Measurements from ENCODE around the gene NAGK.
"Not testable (repeated sequence)": the region's sequence is repeated elsewhere in the genome, so short reads cannot be mapped to it uniquely, and the experiment has no call there.

Gene NAGK

GRCh38 chr2:71103809-71104208 is 35.4 kb downstream of the NAGK start:
- no peaks in the 10 kb centered on the region for H3K4me1 ChIP-seq (ENCODE audit: control insufficient read depth, low read depth, low read length)
- H3K9ac ChIP-seq (ENCODE audit: low read length): no peak overlapping the region
- H3K79me2 ChIP-seq (ENCODE audit: control insufficient read depth, insufficient read depth, low read length): no peaks in the 10 kb centered on the region
- H3K27ac ChIP-seq (ENCODE audit: low read depth, low read length): no peak overlapping the region
- no peak overlapping the region for H2BK120ac ChIP-seq (ENCODE audit: low read depth, low read length)
- no peak overlapping the region for H4K8ac ChIP-seq (ENCODE audit: low read depth, low read length)
- H3K79me1 ChIP-seq (ENCODE audit: low read length): no peaks in the 10 kb centered on the region
- no peak overlapping the region for H4K5ac ChIP-seq (ENCODE audit: low read length)
- H2AK5ac ChIP-seq (ENCODE audit: low read length): no peak overlapping the region
- no peak overlapping the region for H3K4ac ChIP-seq (ENCODE audit: low read depth, low read length)
- H3K27me3 ChIP-seq (ENCODE audit: insufficient read depth, low read length, poor library complexity): no peaks in the 10 kb centered on the region
- H3K4me2 ChIP-seq (ENCODE audit: low read length): no peak overlapping the region
- WGBS (ENCODE audit: extremely low coverage, insufficient coverage, low lambda C conversion rate): no CpG with 5 or more reads among the region's 5 CpGs
- no peak overlapping the region for H3K18ac ChIP-seq (ENCODE audit: low read length)
- no peak overlapping the region for H3K4me3 ChIP-seq (ENCODE audit: low read length)
- no peaks in the 10 kb centered on the region for H3K36me3 ChIP-seq (ENCODE audit: control insufficient read depth, insufficient read depth, low read length)
- H3K56ac ChIP-seq (ENCODE audit: low read length): no peak overlapping the region
- H3K23ac ChIP-seq (ENCODE audit: low read length): no peak overlapping the region
- no peak overlapping the region for H2BK5ac ChIP-seq (ENCODE audit: low read length)
- no peak overlapping the region for H2BK15ac ChIP-seq (replicated peaks; ENCODE audit: low read depth)
- no peak for DNase-seq

GRCh38 chr2:71106463-71106862 is 38.0 kb downstream of the NAGK start:
- H3K4me3 ChIP-seq (ENCODE audit: low read length); H4K8ac ChIP-seq (ENCODE audit: low read depth, low read length); H3K56ac ChIP-seq (ENCODE audit: low read length); H2AK5ac ChIP-seq (ENCODE audit: low read length); DNase-seq; H3K79me1 ChIP-seq (ENCODE audit: low read length); H3K9ac ChIP-seq (ENCODE audit: low read length); H3K4me2 ChIP-seq (ENCODE audit: low read length); H3K27ac ChIP-seq (ENCODE audit: low read depth, low read length); H3K4me1 ChIP-seq (ENCODE audit: control insufficient read depth, low read depth, low read length); H4K5ac ChIP-seq (ENCODE audit: low read length); H3K79me2 ChIP-seq (ENCODE audit: control insufficient read depth, insufficient read depth, low read length); H3K18ac ChIP-seq (ENCODE audit: low read length); H3K4ac ChIP-seq (ENCODE audit: low read depth, low read length); H3K27me3 ChIP-seq (ENCODE audit: insufficient read depth, low read length, poor library complexity); H2BK15ac ChIP-seq (replicated peaks; ENCODE audit: low read depth); H3K23ac ChIP-seq (ENCODE audit: low read length); H3K36me3 ChIP-seq (ENCODE audit: control insufficient read depth, insufficient read depth, low read length); H2BK5ac ChIP-seq (ENCODE audit: low read length); H2BK120ac ChIP-seq (ENCODE audit: low read depth, low read length): not testable (repeated sequence)
- WGBS (ENCODE audit: extremely low coverage, insufficient coverage, low lambda C conversion rate): no CpG with 5 or more reads among the region's 6 CpGs

- no peak overlapping the region for H3K4me3 ChIP-seq (ENCODE audit: low read length)
- H2AK5ac ChIP-seq (ENCODE audit: low read length): no peak overlapping the region
- H3K9ac ChIP-seq (ENCODE audit: low read length): no peak overlapping the region
- DNase-seq: no peak
- no CpG with 5 or more reads among the region's 2 CpGs for WGBS (ENCODE audit: extremely low coverage, insufficient coverage, low lambda C conversion rate)
- H3K27me3 ChIP-seq (ENCODE audit: insufficient read depth, low read length, poor library complexity): no peaks in the 10 kb centered on the region
- no peak overlapping the region for H3K18ac ChIP-seq (ENCODE audit: low read length)
- no peak overlapping the region for H4K5ac ChIP-seq (ENCODE audit: low read length)
- H3K79me1 ChIP-seq (ENCODE audit: low read length): no peaks in the 10 kb centered on the region
- H3K56ac ChIP-seq (ENCODE audit: low read length): no peak overlapping the region
- no peaks in the 10 kb centered on the region for H3K36me3 ChIP-seq (ENCODE audit: control insufficient read depth, insufficient read depth, low read length)
- H3K4me1 ChIP-seq (ENCODE audit: control insufficient read depth, low read depth, low read length): no peaks in the 10 kb centered on the region
- H3K79me2 ChIP-seq (ENCODE audit: control insufficient read depth, insufficient read depth, low read length): no peaks in the 10 kb centered on the region
- H2BK120ac ChIP-seq (ENCODE audit: low read depth, low read length): no peak overlapping the region
- no peak overlapping the region for H4K8ac ChIP-seq (ENCODE audit: low read depth, low read length)
- H3K23ac ChIP-seq (ENCODE audit: low read length): no peak overlapping the region
- H2BK15ac ChIP-seq (replicated peaks; ENCODE audit: low read depth): no peak overlapping the region
- no peak overlapping the region for H3K4ac ChIP-seq (ENCODE audit: low read depth, low read length)
- no peak overlapping the region for H2BK5ac ChIP-seq (ENCODE audit: low read length)
- no peak overlapping the region for H3K27ac ChIP-seq (ENCODE audit: low read depth, low read length)
- H3K4me2 ChIP-seq (ENCODE audit: low read length): no peak overlapping the region
These were observed 39.6 kb downstream of the NAGK start for GRCh38 chr2:71108091-71108490.

GRCh38 chr2:71113843-71114242 is 45.4 kb downstream of the NAGK start:
- Histone ChIP-seq H2BK120ac (ENCODE audit: low read depth, low read length) (no peak overlapping the region), H3K9ac (ENCODE audit: low read length) (no peak overlapping the region), H3K18ac (ENCODE audit: low read length) (no peak overlapping the region), H4K5ac (ENCODE audit: low read length) (no peak overlapping the region), H3K36me3 (ENCODE audit: control insufficient read depth, insufficient read depth, low read length) (no peaks in the 10 kb centered on the region), H2BK5ac (ENCODE audit: low read length) (no peak overlapping the region), H3K56ac (ENCODE audit: low read length) (no peak overlapping the region), H3K4me2 (ENCODE audit: low read length) (no peak overlapping the region), H3K79me1 (ENCODE audit: low read length) (no peaks in the 10 kb centered on the region), H3K23ac (ENCODE audit: low read length) (no peak overlapping the region), H3K4me3 (ENCODE audit: low read length) (no peak overlapping the region), H3K27me3 (ENCODE audit: insufficient read depth, low read length, poor library complexity) (no peaks in the 10 kb centered on the region), H3K4ac (ENCODE audit: low read depth, low read length) (no peak overlapping the region), H3K4me1 (ENCODE audit: control insufficient read depth, low read depth, low read length) (no peaks in the 10 kb centered on the region), H4K8ac (ENCODE audit: low read depth, low read length) (no peak overlapping the region), H2AK5ac (ENCODE audit: low read length) (no peak overlapping the region), H3K27ac (ENCODE audit: low read depth, low read length) (no peak overlapping the region), H3K79me2 (ENCODE audit: control insufficient read depth, insufficient read depth, low read length) (no peaks in the 10 kb centered on the region), H2BK15ac (replicated peaks; ENCODE audit: low read depth) (no peak overlapping the region)
- WGBS (ENCODE audit: extremely low coverage, insufficient coverage, low lambda C conversion rate): no CpG with 5 or more reads among the region's 1 CpG
- DNase-seq: no peak

- Histone ChIP-seq H3K4me2 (ENCODE audit: low read length) (no peak overlapping the region), H3K4me3 (ENCODE audit: low read length) (no peak overlapping the region), H3K4me1 (ENCODE audit: control insufficient read depth, low read depth, low read length) (no peaks in the 10 kb centered on the region), H3K4ac (ENCODE audit: low read depth, low read length) (no peak overlapping the region), H2AK5ac (ENCODE audit: low read length) (no peak overlapping the region), H3K27ac (ENCODE audit: low read depth, low read length) (no peak overlapping the region), H3K36me3 (ENCODE audit: control insufficient read depth, insufficient read depth, low read length) (no peaks in the 10 kb centered on the region), H4K5ac (ENCODE audit: low read length) (no peak overlapping the region), H3K56ac (ENCODE audit: low read length) (no peak overlapping the region), H3K18ac (ENCODE audit: low read length) (no peak overlapping the region), H3K9ac (ENCODE audit: low read length) (no peak overlapping the region), H4K8ac (ENCODE audit: low read depth, low read length) (no peak overlapping the region), H3K79me1 (ENCODE audit: low read length) (peaks cover 2% of the 10 kb centered on the region), H3K27me3 (ENCODE audit: insufficient read depth, low read length, poor library complexity) (no peaks in the 10 kb centered on the region), H2BK15ac (replicated peaks; ENCODE audit: low read depth) (no peak overlapping the region), H2BK5ac (ENCODE audit: low read length) (no peak overlapping the region), H2BK120ac (ENCODE audit: low read depth, low read length) (no peak overlapping the region), H3K79me2 (ENCODE audit: control insufficient read depth, insufficient read depth, low read length) (no peaks in the 10 kb centered on the region), H3K23ac (ENCODE audit: low read length) (no peak overlapping the region)
- no peak for DNase-seq
These were observed 48.6 kb downstream of the NAGK start for GRCh38 chr2:71117063-71117462.

- H3K36me3 ChIP-seq (ENCODE audit: control insufficient read depth, insufficient read depth, low read length): no peaks in the 10 kb centered on the region
- no peak overlapping the region for H2BK15ac ChIP-seq (replicated peaks; ENCODE audit: low read depth)
- peaks cover 2% of the 10 kb centered on the region for H3K79me1 ChIP-seq (ENCODE audit: low read length)
- no peak overlapping the region for H3K27ac ChIP-seq (ENCODE audit: low read depth, low read length)
- no peak for DNase-seq
- no peak overlapping the region for H3K18ac ChIP-seq (ENCODE audit: low read length)
- no peak overlapping the region for H2AK5ac ChIP-seq (ENCODE audit: low read length)
- WGBS (ENCODE audit: extremely low coverage, insufficient coverage, low lambda C conversion rate): no CpG with 5 or more reads among the region's 6 CpGs
- no peak overlapping the region for H2BK5ac ChIP-seq (ENCODE audit: low read length)
- H3K4me1 ChIP-seq (ENCODE audit: control insufficient read depth, low read depth, low read length): no peaks in the 10 kb centered on the region
- no peak overlapping the region for H4K5ac ChIP-seq (ENCODE audit: low read length)
- H3K9ac ChIP-seq (ENCODE audit: low read length): no peak overlapping the region
- no peak overlapping the region for H4K8ac ChIP-seq (ENCODE audit: low read depth, low read length)
- no peak overlapping the region for H2BK120ac ChIP-seq (ENCODE audit: low read depth, low read length)
- no peak overlapping the region for H3K4me2 ChIP-seq (ENCODE audit: low read length)
- no peaks in the 10 kb centered on the region for H3K79me2 ChIP-seq (ENCODE audit: control insufficient read depth, insufficient read depth, low read length)
- H3K56ac ChIP-seq (ENCODE audit: low read length): no peak overlapping the region
- H3K23ac ChIP-seq (ENCODE audit: low read length): no peak overlapping the region
- no peaks in the 10 kb centered on the region for H3K27me3 ChIP-seq (ENCODE audit: insufficient read depth, low read length, poor library complexity)
- H3K4ac ChIP-seq (ENCODE audit: low read depth, low read length): no peak overlapping the region
- no peak overlapping the region for H3K4me3 ChIP-seq (ENCODE audit: low read length)
These were observed 51.7 kb downstream of the NAGK start for GRCh38 chr2:71120195-71120594.

Measured in mesendoderm (in vitro differentiated cells).